Body of pancreas (tissue), 4 donors: ENCODE measurements around the gene MRPL22. TPM values are rescaled to one million over a fixed set of nuclear protein-coding genes. Genes with fewer than 3 reads are reported as not detected.

Experiments used
- ATAC-seq: fragments of 150-250 bp; one replicate; pipeline ENCODE4 v1.9.1; 2016
- DNase-seq, 4 donors: peaks; one replicate each; pipeline ENCODE4 v3.0.0-alpha.2; 2019
- H3K27ac ChIP-seq, 4 donors: fragments of 200-600 bp; sonication (generic); 1 replicate in 3 of 4; 2 replicates in 1 of 4; pipeline versions ENCODE4 v1.5.1 to v1.6.1; 2016 to 2019; ENCODE audit warnings: mild to moderate bottlenecking in 1 of 4, mixed read lengths in 1 of 4, moderate library complexity in 1 of 4
- H3K27me3 ChIP-seq, 2 donors: fragments of 200-600 bp; sonication (generic); one replicate each; pipeline ENCODE4 v1.6.0; 2016; ENCODE audit warnings: mild to moderate bottlenecking in 1 of 2
- H3K36me3 ChIP-seq, 2 donors: fragments of 200-600 bp; sonication (generic); replicated peaks in 1 of 2; 2 replicates each; pipeline ENCODE4 v1.5.1; 2016; ENCODE audit warnings: low read depth in 2 of 2; ENCODE audit not compliant: insufficient read depth in 1 of 2
- H3K4me1 ChIP-seq: fragments of 200-600 bp; sonication (generic); one replicate; pipeline ENCODE4 v1.6.0; 2016
- H3K4me3 ChIP-seq, 2 donors: fragments of 200-600 bp; sonication (generic); 1 replicate in 1 of 2; 2 replicates in 1 of 2; pipeline ENCODE4 v1.5.1; 2016 to 2019
- H3K9me3 ChIP-seq, 3 donors: fragments of 200-600 bp; sonication (generic); 1 replicate in 2 of 3; 2 replicates in 1 of 3; pipeline ENCODE4 v1.5.1; 2016
- CTCF ChIP-seq, 7 experiments: fragments of 450-650 bp in 4 of 7; fragments of 200-600 bp in 3 of 7; sonication (generic) in 3 of 7; IDR thresholded peaks; one replicate each; pipeline ENCODE4 v1.5.1; 2016 to 2019; ENCODE audit warnings: antibody characterized with exemption in 7 of 7
- POLR2A ChIP-seq, 3 donors: fragments of 450-650 bp; IDR thresholded peaks; one replicate each; pipeline ENCODE4 v1.6.1; 2016; ENCODE audit warnings: antibody characterized with exemption in 3 of 3, mild to moderate bottlenecking in 2 of 3
- WGBS, 2 donors: methylation state at CpG; one replicate each; pipeline ENCODE4 v1.1.5; 2017; 5-methylcytosine and 5-hydroxymethylcytosine counted together
- intact Hi-C: fragments of 100-400 bp; cut with DNase I; formaldehyde crosslinking; loops from one replicate; pipeline ENCODE4 v1.15.1; 2023
- total RNA-seq, 2 donors: library from RNA; depleted of rRNA; stranded (reverse); fragments of >200 nt; gene quantifications; one replicate each; pipeline ENCODE4 v1.1.0, GENCODE V29; 2016

Gene MRPL22
- total RNA-seq, 2 donors from 2014 or later, result 3.9 to 18.5 TPM

GRCh38 chr5:154989626-154990025 lies 48.8 kb downstream of the MRPL22 start:
- ATAC-seq (no peak), DNase-seq (no peak)
- TF ChIP-seq POLR2A (IDR thresholded peaks at IDR 0.05) (no peak), CTCF (IDR thresholded peaks at IDR 0.05) (no peak)
- no peaks in the 10 kb centered on the region for H3K27me3 ChIP-seq
- WGBS, 2 donors, result 45 to 56% methylated on average over 1 to 2 of the region's 2 CpGs
- H3K4me1 ChIP-seq, result no peaks in the 10 kb centered on the region
- no peaks in the 10 kb centered on the region for H3K9me3 ChIP-seq
- H3K27ac ChIP-seq, result no peak overlapping the region
- no peak overlapping the region for H3K4me3 ChIP-seq
- H3K36me3 ChIP-seq, result no peaks in the 10 kb centered on the region
- intact Hi-C loops, result no loop called here

GRCh38 chr5:154993461-154993860 lies 52.6 kb downstream of the MRPL22 start:
- no peaks in the 10 kb centered on the region for H3K36me3 ChIP-seq
- ATAC-seq, result no peak
- H3K27me3 ChIP-seq, result no peaks in the 10 kb centered on the region
- H3K4me3 ChIP-seq, result no peak overlapping the region
- DNase-seq, result no peak
- WGBS, 2 donors, result 55 to 78% methylated on average over 1 to 2 of the region's 2 CpGs
- H3K4me1 ChIP-seq, result no peaks in the 10 kb centered on the region
- intact Hi-C loops, result no loop called here
- H3K9me3 ChIP-seq, result no peaks in the 10 kb centered on the region
- no peak for TF ChIP-seq CTCF (IDR thresholded peaks at IDR 0.05)
- TF ChIP-seq POLR2A (IDR thresholded peaks at IDR 0.05), result no peak
- no peak overlapping the region for H3K27ac ChIP-seq

- H3K4me1 ChIP-seq, result no peaks in the 10 kb centered on the region
- DNase-seq, result no peak
- no peak overlapping the region for H3K4me3 ChIP-seq
- 49 to 55% methylated on average over 4 of the region's 4 CpGs for WGBS, 2 donors
- TF ChIP-seq POLR2A (IDR thresholded peaks at IDR 0.05) (no peak), CTCF (IDR thresholded peaks at IDR 0.05) (no peak)
- ATAC-seq, result no peak
- H3K36me3 ChIP-seq, result no peaks in the 10 kb centered on the region
- no peaks in the 10 kb centered on the region for H3K27me3 ChIP-seq
- intact Hi-C loops, result no loop called here
- H3K27ac ChIP-seq, result no peak overlapping the region
- H3K9me3 ChIP-seq, result no peaks in the 10 kb centered on the region
Observed at GRCh38 chr5:154995679-154996078, 54.8 kb downstream of the MRPL22 start.

GRCh38 chr5:154997746-154998145 lies 56.9 kb downstream of the MRPL22 start:
- Histone ChIP-seq H3K36me3 (no peaks in the 10 kb centered on the region), H3K4me1 (no peaks in the 10 kb centered on the region), H3K9me3 (no peaks in the 10 kb centered on the region), H3K27ac (no peak overlapping the region), H3K27me3 (no peaks in the 10 kb centered on the region), H3K4me3 (no peak overlapping the region)
- 66 to 78% methylated on average over 5 of the region's 5 CpGs for WGBS, 2 donors
- no peak for TF ChIP-seq POLR2A (IDR thresholded peaks at IDR 0.05)
- no peak for TF ChIP-seq CTCF (IDR thresholded peaks at IDR 0.05)
- DNase-seq, result no peak
- intact Hi-C loops, result no loop called here
- ATAC-seq, result no peak

GRCh38 chr5:154999865-155000264 lies 59.0 kb downstream of the MRPL22 start:
- no peak for TF ChIP-seq POLR2A (IDR thresholded peaks at IDR 0.05)
- no peak for TF ChIP-seq CTCF (IDR thresholded peaks at IDR 0.05)
- no peak for ATAC-seq

More at GRCh38 chr5:154999865-155000264, 59.0 kb downstream of the MRPL22 start:
- Histone ChIP-seq H3K27me3 (no peaks in the 10 kb centered on the region), H3K4me1 (no peaks in the 10 kb centered on the region), H3K27ac (no peak overlapping the region), H3K4me3 (no peak overlapping the region), H3K9me3 (no peaks in the 10 kb centered on the region), H3K36me3 (no peaks in the 10 kb centered on the region)
- intact Hi-C loops, result no loop called here
- 80 to 88% methylated on average over 5 of the region's 5 CpGs for WGBS, 2 donors
- DNase-seq, result no peak
